Measurements from ENCODE around the gene TFAP2A. TPM values are rescaled to one million over a fixed set of nuclear protein-coding genes. Genes with fewer than 3 reads are reported as not detected.
A peak's percentile ranks its signal among the peaks of the same experiment; 100 is the strongest.

The TFAP2A gene
- polyA plus RNA-seq, 3 donors: not detected

GRCh38 chr6:10403385-10404106, 11.3 kb downstream of the TFAP2A start:
- H3K36me3 ChIP-seq (replicated peaks in 1 of 2; ENCODE audit: control insufficient read depth in 1 of 2, insufficient read depth in 2 of 2, low read length in 2 of 2): no peaks in the 10 kb centered on the region
- no peak overlapping the region for H3K9ac ChIP-seq (ENCODE audit: insufficient read depth, low read length, poor library complexity, severe bottlenecking)
- peak overlapping the region; percentile 78 for H3K4me2 ChIP-seq (replicated peaks; ENCODE audit: extremely low read depth, low read length, poor library complexity, severe bottlenecking)
- H3K27ac ChIP-seq (ENCODE audit: low read depth in 1 of 2, low read length in 2 of 2): no peak overlapping the region
- no CpG with 5 or more reads among the region's 16 CpGs for WGBS (ENCODE audit: insufficient coverage)
- Mint-ChIP-seq H3K27ac (no peak overlapping the region), H3K27me3 (ENCODE audit: low read depth in 3 of 3) (peaks cover 94 to 98% (median 96%) of the 10 kb centered on the region in 3 donors), H3K9me3 (peaks cover 24 to 75% (median 54%) of the 10 kb centered on the region in 7 donors), H3K4me3 (peak overlapping the region; percentile 65 to 87), H3K4me1 (peaks cover 11% of the 10 kb centered on the region), H3K36me3 (peaks cover 8 to 11% of the 10 kb centered on the region in 2 donors)
- no peaks in the 10 kb centered on the region for H4K20me1 ChIP-seq (ENCODE audit: insufficient read depth, low read length)
- no peak for DNase-seq
- intact Hi-C loops (cut with micrococcal nuclease): no loop called here
- peak overlapping the region; percentile 31 to 76 (median 42) for H3K4me3 ChIP-seq (replicated peaks in 1 of 3; ENCODE audit: low read depth in 2 of 3, low read length in 3 of 3)
- no peak for TF ChIP-seq CTCF (IDR thresholded peaks at IDR 0.05)
- no peaks in the 10 kb centered on the region for H3K79me2 ChIP-seq (ENCODE audit: insufficient read depth, low read length)
- peak overlapping the region; percentile 78 for H2AFZ ChIP-seq (ENCODE audit: insufficient read depth, low read depth, low read length, poor library complexity, severe bottlenecking)
- H3K4me1 ChIP-seq (ENCODE audit: control insufficient read depth in 1 of 2, insufficient read depth in 2 of 2, low read length in 2 of 2): peaks cover 13 to 16% of the 10 kb centered on the region in 2 donors
- peaks cover 17 to 89% of the 10 kb centered on the region in 2 donors for H3K9me3 ChIP-seq (replicated peaks in 1 of 2; ENCODE audit: control insufficient read depth in 1 of 2, insufficient read depth in 1 of 2, low read length in 2 of 2)
- peaks cover 88 to 96% of the 10 kb centered on the region in 2 donors for H3K27me3 ChIP-seq (ENCODE audit: control insufficient read depth in 2 of 2, insufficient read depth in 2 of 2, low read length in 2 of 2)

GRCh38 chr6:10402648-10403311, 12.1 kb downstream of the TFAP2A start:
- Histone ChIP-seq H2AFZ (ENCODE audit: insufficient read depth, low read depth, low read length, poor library complexity, severe bottlenecking) (no peak overlapping the region), H3K4me3 (replicated peaks in 1 of 3; ENCODE audit: low read depth in 2 of 3, low read length in 3 of 3) (no peak overlapping the region), H4K20me1 (ENCODE audit: insufficient read depth, low read length) (no peaks in the 10 kb centered on the region), H3K27me3 (ENCODE audit: control insufficient read depth in 2 of 2, insufficient read depth in 2 of 2, low read length in 2 of 2) (peaks cover 87 to 96% of the 10 kb centered on the region in 2 donors), H3K9ac (ENCODE audit: insufficient read depth, low read length, poor library complexity, severe bottlenecking) (no peak overlapping the region), H3K9me3 (replicated peaks in 1 of 2; ENCODE audit: control insufficient read depth in 1 of 2, insufficient read depth in 1 of 2, low read length in 2 of 2) (peaks cover 17 to 84% of the 10 kb centered on the region in 2 donors), H3K27ac (ENCODE audit: low read depth in 1 of 2, low read length in 2 of 2) (no peak overlapping the region), H3K4me2 (replicated peaks; ENCODE audit: extremely low read depth, low read length, poor library complexity, severe bottlenecking) (no peak overlapping the region), H3K79me2 (ENCODE audit: insufficient read depth, low read length) (no peaks in the 10 kb centered on the region), H3K36me3 (replicated peaks in 1 of 2; ENCODE audit: control insufficient read depth in 1 of 2, insufficient read depth in 2 of 2, low read length in 2 of 2) (no peaks in the 10 kb centered on the region), H3K4me1 (ENCODE audit: control insufficient read depth in 1 of 2, insufficient read depth in 2 of 2, low read length in 2 of 2) (peaks cover 13 to 16% of the 10 kb centered on the region in 2 donors)
- no peak overlapping the region for H3K27ac Mint-ChIP-seq
- H3K4me3 Mint-ChIP-seq: peak overlapping the region in 1 of 2 donors; percentile 87
- no peak for DNase-seq
- intact Hi-C loops (cut with micrococcal nuclease): no loop called here
- H3K9me3 Mint-ChIP-seq: peaks cover 24 to 81% (median 57%) of the 10 kb centered on the region in 7 donors
- H3K36me3 Mint-ChIP-seq: peaks cover 10 to 11% of the 10 kb centered on the region in 2 donors
- WGBS (ENCODE audit: insufficient coverage): 100% methylated on average over 1 of the region's 7 CpGs
- TF ChIP-seq CTCF (IDR thresholded peaks at IDR 0.05): no peak
- H3K4me1 Mint-ChIP-seq: peaks cover 14% of the 10 kb centered on the region
- H3K27me3 Mint-ChIP-seq (ENCODE audit: low read depth in 3 of 3): peaks cover 95 to 98% (median 96%) of the 10 kb centered on the region in 3 donors
